B cell (primary cell): Measurements from ENCODE around the gene THAP2. TPM values are rescaled to one million over a fixed set of nuclear protein-coding genes. Genes with fewer than 3 reads are reported as not detected.

Experiments used
- ATAC-seq: fragments of 200-7000 bp; cut with Tn5 transposase; one replicate; pipeline ENCODE4 v1.10.0; 2021; ENCODE audit warnings: low read depth, mild to moderate bottlenecking, moderate number of reproducible peaks, moderate library complexity
- CTCF ChIA-PET: fragments of 350-600 bp; sonication (Branson Sonifier 250); formaldehyde crosslinking; loops from one replicate; lab custom pipeline; 2021; ENCODE audit warnings: antibody characterized with exemption, inconsistent platforms; lab: Charles Lee
- POLR2A ChIA-PET: fragments of 350-600 bp; sonication (Branson Sonifier 250); formaldehyde crosslinking; loops from one replicate; lab custom pipeline; 2021; ENCODE audit warnings: antibody characterized with exemption; lab: Charles Lee
- DNase-seq: peaks from one replicate; pipeline ENCODE4 v3.0.0; 2013
- H2AFZ ChIP-seq: 2 replicates; pipeline ENCODE4 v1.6.1; 2012; ENCODE audit warnings: mild to moderate bottlenecking, low read depth, low read length; ENCODE audit not compliant: insufficient read depth, poor library complexity, severe bottlenecking
- H3K27ac ChIP-seq, 2 donors: 1 replicate in 1 of 2; 2 replicates in 1 of 2; pipeline ENCODE4 v1.5.1; 2012 to 2013; ENCODE audit warnings: low read length in 2 of 2, mild to moderate bottlenecking in 2 of 2, moderate library complexity in 1 of 2
- H3K27me3 ChIP-seq, 4 experiments: fragments of 200-600 bp in 1 of 4; sonication (generic) in 1 of 4; replicated peaks in 1 of 4; 1 replicate in 2 of 4; 2 replicates in 2 of 4; pipeline versions ENCODE4 v1.6.1 to v1.7.0; 2013 to 2016; ENCODE audit warnings: low read length in 3 of 4, mild to moderate bottlenecking in 2 of 4, mixed read lengths in 1 of 4, moderate library complexity in 1 of 4; ENCODE audit not compliant: insufficient read depth in 4 of 4, control insufficient read depth in 3 of 4; ENCODE audit errors: control extremely low read depth in 1 of 4
- H3K36me3 ChIP-seq, 2 experiments: replicated peaks in 1 of 2; 1 replicate in 1 of 2; 2 replicates in 1 of 2; pipeline versions ENCODE4 v1.6.1 to v1.7.1; 2013; ENCODE audit warnings: low read length in 1 of 2; ENCODE audit not compliant: insufficient read depth in 2 of 2, control insufficient read depth in 1 of 2; ENCODE audit errors: control extremely low read depth in 1 of 2, extremely low read depth in 1 of 2
- H3K4me1 ChIP-seq, 2 donors: fragments of 200-600 bp in 1 of 2; sonication (generic) in 1 of 2; 1 replicate in 1 of 2; 2 replicates in 1 of 2; pipeline versions ENCODE4 v1.5.1 to v1.6.1; 2013 to 2017; ENCODE audit warnings: low read length in 2 of 2; ENCODE audit not compliant: control insufficient read depth in 2 of 2, insufficient read depth in 2 of 2
- H3K4me2 ChIP-seq: replicated peaks from 2 replicates; pipeline ENCODE3; 2012; ENCODE audit warnings: mild to moderate bottlenecking, low read depth, low read length; ENCODE audit not compliant: poor library complexity, severe bottlenecking
- H3K4me3 ChIP-seq, 5 experiments: fragments of 200-600 bp in 1 of 5; sonication (generic) in 1 of 5; 1 replicate in 3 of 5; 2 replicates in 2 of 5; pipeline versions ENCODE4 v1.5.1 to v1.7.0; 2011 to 2016; ENCODE audit warnings: low read length in 4 of 5, mild to moderate bottlenecking in 4 of 5, low read depth in 2 of 5, control low read depth in 1 of 5, moderate library complexity in 1 of 5; ENCODE audit not compliant: insufficient read depth in 1 of 5; ENCODE audit errors: control extremely low read depth in 1 of 5, extremely low read depth in 1 of 5
- H3K79me2 ChIP-seq: fragments of 200-600 bp; sonication (generic); one replicate; pipeline ENCODE4 v1.6.0; 2016; ENCODE audit warnings: low read length; ENCODE audit not compliant: control insufficient read depth, insufficient read depth
- H3K9ac ChIP-seq: fragments of 200-600 bp; sonication (generic); 2 replicates; pipeline ENCODE4 v1.6.1; 2017; ENCODE audit warnings: mild to moderate bottlenecking, low read length, moderate library complexity
- H3K9me3 ChIP-seq, 3 donors: one replicate each; pipeline versions ENCODE4 v1.6.1 to v1.7.1; 2013; ENCODE audit warnings: low read length in 2 of 3; ENCODE audit not compliant: control insufficient read depth in 2 of 3, insufficient read depth in 1 of 3; ENCODE audit errors: control extremely low read depth in 1 of 3
- H4K20me1 ChIP-seq: 2 replicates; pipeline ENCODE4 v1.6.0; 2012; ENCODE audit warnings: mild to moderate bottlenecking, low read length; ENCODE audit not compliant: insufficient read depth, control insufficient read depth, poor library complexity, severe bottlenecking
- H3K27ac Mint-ChIP-seq: one replicate; pipeline ENCODE4 v1.8.0; 2021; ENCODE audit warnings: mixed read lengths
- H3K27me3 Mint-ChIP-seq: one replicate; pipeline ENCODE4 v1.8.0; 2021; ENCODE audit warnings: mixed read lengths
- H3K4me1 Mint-ChIP-seq: one replicate; pipeline ENCODE4 v1.8.0; 2021; ENCODE audit warnings: mixed read lengths
- H3K4me3 Mint-ChIP-seq: one replicate; pipeline ENCODE4 v1.8.0; 2021; ENCODE audit warnings: mixed read lengths
- H3K9me3 Mint-ChIP-seq: one replicate; pipeline ENCODE4 v1.8.0; 2022; ENCODE audit warnings: mixed read lengths; ENCODE audit not compliant: insufficient read depth
- CTCF ChIP-seq: fragments of 200-600 bp; IDR thresholded peaks from one replicate; pipeline ENCODE4 v1.8.0; 2022; ENCODE audit warnings: antibody characterized with exemption, mild to moderate bottlenecking
- EZH2 ChIP-seq: IDR thresholded peaks from 2 replicates; pipeline ENCODE4 v1.6.1; 2012; ENCODE audit warnings: borderline replicate concordance, low read depth, mild to moderate bottlenecking, moderate library complexity, low read length; ENCODE audit not compliant: insufficient read depth, poor library complexity, severe bottlenecking
- WGBS: methylation state at CpG from one replicate; pipeline ENCODE4 v1.1.5; 2013; ENCODE audit warnings: missing lambda C conversion rate; ENCODE audit not compliant: insufficient coverage; 5-methylcytosine and 5-hydroxymethylcytosine counted together
- intact Hi-C: fragments of 100-400 bp; cut with micrococcal nuclease; formaldehyde crosslinking; loops from one replicate; pipeline ENCODE4 v1.10.0; 2022
- polyA minus RNA-seq: library from RNA; depleted of rRNA, polyadenylated mRNA; stranded (reverse); fragments of >200 nt; gene quantifications from 2 replicates; pipeline ENCODE4 v1.2.3, GENCODE V29; 2012
- polyA plus RNA-seq: library from polyadenylated mRNA; depleted of rRNA; stranded (reverse); fragments of >200 nt; gene quantifications from 2 replicates; pipeline ENCODE4 v1.2.3, GENCODE V29; 2012
- total RNA-seq, 2 donors: library from RNA; stranded (reverse); fragments of 120-200 nt in 1 of 2; gene quantifications; 1 replicate in 1 of 2; 2 replicates in 1 of 2; pipeline versions ENCODE4 v1.2.3 to v1.2.4, GENCODE V29; 2013 to 2022

Gene THAP2
- 13.2 and 15.8 TPM in 2 replicates for total RNA-seq
- 23.1 TPM for total RNA-seq (2013)
- 9.5 and 11.6 TPM in 2 replicates for polyA plus RNA-seq
- polyA minus RNA-seq: 4.3 and 4.6 TPM in 2 replicates

GRCh38 chr12:71663561-71664410 lies at the start of gene THAP2, which contains the start of gene ZFC3H1:
Gene THAP2 (plus strand): TSS chr12:71664301. CDS start chr12:71664510, 209 bp downstream.
Gene ZFC3H1 (minus strand): TSS chr12:71663848. CDS start chr12:71663610, 238 bp downstream.
- H3K27me3 Mint-ChIP-seq: no peaks in the 10 kb centered on the region
- DNase-seq (peak; percentile 98), ATAC-seq (peak; percentile 82)
- Histone ChIP-seq H3K27ac (peak within 1 kb of the TSS; percentile 93 to 97), H3K36me3 (peaks cover 5 to 17% of the 10 kb centered on the region in 2 experiments), H3K9me3 (no peaks in the 10 kb centered on the region), H3K4me1 (peaks cover 28% of the 10 kb centered on the region in 2 donors), H4K20me1 (peaks cover 30% of the 10 kb centered on the region), H3K79me2 (peaks cover 82% of the 10 kb centered on the region), H3K27me3 (no peaks in the 10 kb centered on the region), H3K4me3 (peak within 1 kb of the TSS; percentile 82 to 97 (median 88)), H3K9ac (peak within 1 kb of the TSS; percentile 83), H2AFZ (peak within 1 kb of the TSS; percentile 79), H3K4me2 (peak within 1 kb of the TSS; percentile 73)
- peak within 1 kb of the TSS; percentile 96 for H3K4me3 Mint-ChIP-seq
- H3K9me3 Mint-ChIP-seq: no peaks in the 10 kb centered on the region
- peak; percentile 17 for TF ChIP-seq CTCF
- TF ChIP-seq EZH2: no peak
- under 1% methylated on average over 46 of the region's 57 CpGs for WGBS
- ChIA-PET POLR2A (interaction anchor here (1.1 to 2.7 kb wide), 7 partner anchors 22 to 176 kb away, joined by 3 to 95 read pairs (median 6); partner anchors contain the start of genes RAB21, TBC1D15 and TMEM19), CTCF (interaction anchor here (0.7 to 11.6 kb wide), 12 partner anchors 11 to 176 kb away, joined by 3 to 116 read pairs (median 4); partner anchors contain the start of genes RAB21 and TMEM19)
- intact Hi-C loops: loop anchor here (1.0 to 10.0 kb wide), 8 partner anchors 23 to 1421 kb away; partner anchors contain the start of genes CNOT2, RAB21 and TMEM19
- peaks cover 56% of the 10 kb centered on the region for H3K4me1 Mint-ChIP-seq
- peak within 1 kb of the TSS; percentile 100 for H3K27ac Mint-ChIP-seq
